Lung (tissue), 12 donors: ENCODE measurements around the gene SYNGR1. TPM values are rescaled to one million over a fixed set of nuclear protein-coding genes. Genes with fewer than 3 reads are reported as not detected.

ENCODE experiments used
- ATAC-seq: fragments of 200-7000 bp; cut with Tn5 transposase; one replicate; pipeline ENCODE4 v1.9.1; 2020; ENCODE audit warnings: moderate number of reproducible peaks; ENCODE audit not compliant: insufficient read depth, low FRiP score
- DNase-seq, 3 donors: peaks; one replicate each; pipeline ENCODE4 v3.0.0-alpha.2; 2013 to 2017
- H3K27ac ChIP-seq, 2 donors: one replicate each; pipeline ENCODE4 v1.5.1; 2013; ENCODE audit warnings: mild to moderate bottlenecking in 2 of 2, moderate library complexity in 2 of 2, control low read depth in 1 of 2, inconsistent platforms in 1 of 2, low read depth in 1 of 2, low read length in 1 of 2
- H3K27me3 ChIP-seq, 3 donors: one replicate each; pipeline ENCODE4 v1.5.1; 2013; ENCODE audit warnings: low read length in 2 of 3; ENCODE audit not compliant: control insufficient read depth in 3 of 3, insufficient read depth in 3 of 3
- H3K36me3 ChIP-seq, 4 donors: one replicate each; pipeline ENCODE4 v1.5.1; 2013; ENCODE audit warnings: low read length in 4 of 4, mild to moderate bottlenecking in 1 of 4, moderate library complexity in 1 of 4; ENCODE audit not compliant: control insufficient read depth in 4 of 4, insufficient read depth in 4 of 4
- H3K4me1 ChIP-seq, 5 donors: one replicate each; pipeline ENCODE4 v1.5.1; 2013; ENCODE audit warnings: low read length in 5 of 5, mild to moderate bottlenecking in 2 of 5, moderate library complexity in 1 of 5; ENCODE audit not compliant: control insufficient read depth in 5 of 5, insufficient read depth in 5 of 5
- H3K4me3 ChIP-seq: one replicate; pipeline ENCODE4 v1.5.1; 2013; ENCODE audit warnings: mild to moderate bottlenecking, control low read depth, moderate library complexity
- H3K9ac ChIP-seq, 2 donors: one replicate each; pipeline ENCODE4 v1.5.1; 2013; ENCODE audit warnings: low read length in 2 of 2, control low read depth in 1 of 2; ENCODE audit not compliant: insufficient read depth in 1 of 2
- H3K9me3 ChIP-seq, 4 donors: one replicate each; pipeline ENCODE4 v1.5.1; 2013; ENCODE audit warnings: low read length in 3 of 4, mild to moderate bottlenecking in 1 of 4, moderate library complexity in 1 of 4; ENCODE audit not compliant: control insufficient read depth in 4 of 4, insufficient read depth in 3 of 4
- CTCF ChIP-seq: IDR thresholded peaks from 2 replicates; pipeline ENCODE4 v1.5.1; 2012; ENCODE audit warnings: mild to moderate bottlenecking; ENCODE audit errors: control extremely low read depth, extremely low read depth
- WGBS, 2 donors: extraction: QIAGEN DNeasy Blood & Tissue Kit; methylation state at CpG; one replicate each; pipeline ENCODE4 v1.1.7; 2013; 5-methylcytosine and 5-hydroxymethylcytosine counted together
- polyA plus RNA-seq, 2 donors: library from polyadenylated mRNA; stranded (reverse); fragments of 200-250 nt; gene quantifications; one replicate each; pipeline ENCODE4 v1.2.1, GENCODE V29; 2013
- total RNA-seq, 2 donors: library from RNA; depleted of rRNA in 1 of 2; stranded (reverse); fragments of >200 nt in 1 of 2; gene quantifications; one replicate each; pipeline ENCODE4 v1.2.1, GENCODE V29; 2014 to 2021
- donor health status: control.
- donor health status: control.
- donor health status: Bipolar disorder and iron deficiency.
- donor health status: healthy.
- donor health status: DM: yes; HTN: yes; CAD: no.

SYNGR1 gene
- total and polyA plus RNA-seq, 4 donors: 3.5 to 13.3 (median 5.5) TPM

- TF ChIP-seq CTCF: no peak
- no peak overlapping the region for H3K4me3 ChIP-seq
- no peak for ATAC-seq
- no peaks in the 10 kb centered on the region for H3K4me1 ChIP-seq
- no peak overlapping the region for H3K9ac ChIP-seq
- no peaks in the 10 kb centered on the region for H3K9me3 ChIP-seq
- 96 to 98% methylated on average over 12 of the region's 12 CpGs for WGBS, 2 donors
- no peak for DNase-seq
- no peak overlapping the region for H3K27ac ChIP-seq
- H3K36me3 ChIP-seq: peaks cover 18 to 53% (median 43%) of the 10 kb centered on the region in 4 donors
- no peaks in the 10 kb centered on the region for H3K27me3 ChIP-seq
These were observed 67.8 kb downstream of the SYNGR1 start for GRCh38 chr22:39417641-39418040.

GRCh38 chr22:39418696-39419095 is 68.9 kb downstream of the SYNGR1 start:
- H3K9ac ChIP-seq: no peak overlapping the region
- no peak overlapping the region for H3K4me3 ChIP-seq
- ATAC-seq (no peak), DNase-seq (no peak)
- no peak for TF ChIP-seq CTCF
- peaks cover 18 to 53% (median 45%) of the 10 kb centered on the region in 4 donors for H3K36me3 ChIP-seq
- H3K27ac ChIP-seq: no peak overlapping the region
- no peaks in the 10 kb centered on the region for H3K27me3 ChIP-seq
- WGBS, 2 donors: 95 to 97% methylated on average over 12 of the region's 12 CpGs
- no peaks in the 10 kb centered on the region for H3K9me3 ChIP-seq
- no peaks in the 10 kb centered on the region for H3K4me1 ChIP-seq

GRCh38 chr22:39419096-39419495 is 69.3 kb downstream of the SYNGR1 start:
- ATAC-seq (no peak), DNase-seq (no peak)
- no peaks in the 10 kb centered on the region for H3K4me1 ChIP-seq
- TF ChIP-seq CTCF: no peak
- no peak overlapping the region for H3K4me3 ChIP-seq
- H3K9me3 ChIP-seq: no peaks in the 10 kb centered on the region
- H3K9ac ChIP-seq: no peak overlapping the region
- no peak overlapping the region for H3K27ac ChIP-seq
- 97 to 98% methylated on average over 6 of the region's 6 CpGs for WGBS, 2 donors
- H3K27me3 ChIP-seq: no peaks in the 10 kb centered on the region
- H3K36me3 ChIP-seq: peaks cover 18 to 54% (median 48%) of the 10 kb centered on the region in 4 donors

GRCh38 chr22:39419911-39420310 is 70.1 kb downstream of the SYNGR1 start:
- Histone ChIP-seq H3K9me3 (no peaks in the 10 kb centered on the region), H3K4me3 (no peak overlapping the region), H3K4me1 (no peaks in the 10 kb centered on the region), H3K27ac (no peak overlapping the region), H3K9ac (no peak overlapping the region), H3K36me3 (peaks cover 18 to 53% (median 51%) of the 10 kb centered on the region in 4 donors), H3K27me3 (no peaks in the 10 kb centered on the region)
- TF ChIP-seq CTCF: no peak
- ATAC-seq (no peak), DNase-seq (no peak)
- WGBS, 2 donors: 95 to 96% methylated on average over 5 of the region's 5 CpGs
